BLaER1 (cell line): ENCODE data around the gene OSBPL5.

Experiments
- H3K27ac ChIP-seq: shearing (Covaris generic); formaldehyde crosslinking; 2 replicates; pipeline ENCODE4 v1.8.1; 2022
- H3K27me3 ChIP-seq: shearing (Covaris generic); formaldehyde crosslinking; 2 replicates; pipeline ENCODE4 v1.8.1; 2022
- H3K36me3 ChIP-seq: shearing (Covaris generic); formaldehyde crosslinking; 2 replicates; pipeline ENCODE4 v1.8.1; 2022
- H3K4me1 ChIP-seq: shearing (Covaris generic); formaldehyde crosslinking; 2 replicates; pipeline ENCODE4 v1.8.1; 2022
- H3K4me2 ChIP-seq: shearing (Covaris generic); formaldehyde crosslinking; 2 replicates; pipeline ENCODE4 v1.8.1; 2022
- H3K4me3 ChIP-seq: shearing (Covaris generic); formaldehyde crosslinking; 2 replicates; pipeline ENCODE4 v1.8.1; 2022
- H3K9ac ChIP-seq: shearing (Covaris generic); formaldehyde crosslinking; 2 replicates; pipeline ENCODE4 v1.8.1; 2022
- H3K9me3 ChIP-seq: shearing (Covaris generic); formaldehyde crosslinking; 2 replicates; pipeline ENCODE4 v1.8.1; 2022
- H4K20me1 ChIP-seq: shearing (Covaris generic); formaldehyde crosslinking; 2 replicates; pipeline ENCODE4 v1.8.1; 2022
- Cebpa-rat ChIP-seq: shearing (Covaris generic); IDR thresholded peaks from 2 replicates; pipeline ENCODE4 v1.8.1; 2022

OSBPL5 gene

GRCh38 chr11:3093281-3094191, 71.6 kb downstream of the OSBPL5 start:
- H3K36me3 ChIP-seq: peaks cover 69% of the 10 kb centered on the region
- TF ChIP-seq Cebpa-rat: no peak
- H4K20me1 ChIP-seq: peaks cover 17% of the 10 kb centered on the region; the same call in 1 of the 2 replicates

GRCh38 chr11:3092603-3093141, 72.4 kb downstream of the OSBPL5 start:
- peaks cover 69% of the 10 kb centered on the region for H3K36me3 ChIP-seq
- no peak overlapping the region for H3K4me3 ChIP-seq
- H3K27me3 ChIP-seq: no peaks in the 10 kb centered on the region
- H3K4me1 ChIP-seq: peaks cover 11% of the 10 kb centered on the region
- no peak overlapping the region for H3K27ac ChIP-seq
- H3K4me2 ChIP-seq: no peak overlapping the region
- no peak overlapping the region for H3K9ac ChIP-seq
- H3K9me3 ChIP-seq: no peaks in the 10 kb centered on the region
- H4K20me1 ChIP-seq: peaks cover 24% of the 10 kb centered on the region; the same call in 1 of the 2 replicates
- TF ChIP-seq Cebpa-rat: no peak

More at GRCh38 chr11:3093281-3094191, 71.6 kb downstream of the OSBPL5 start:
- Histone ChIP-seq H3K4me3 (no peak overlapping the region), H3K9me3 (no peaks in the 10 kb centered on the region), H3K27ac (no peak overlapping the region), H3K27me3 (no peaks in the 10 kb centered on the region), H3K4me2 (no peak overlapping the region), H3K9ac (no peak overlapping the region), H3K4me1 (peaks cover 3% of the 10 kb centered on the region; the same call in 1 of the 2 replicates)

GRCh38 chr11:3091846-3092602, 73.1 kb downstream of the OSBPL5 start:
- H3K27me3 ChIP-seq: no peaks in the 10 kb centered on the region
- no peak overlapping the region for H3K9ac ChIP-seq
- no peak overlapping the region for H3K4me3 ChIP-seq
- H3K4me2 ChIP-seq: no peak overlapping the region
- peaks cover 69% of the 10 kb centered on the region for H3K36me3 ChIP-seq
- no peak for TF ChIP-seq Cebpa-rat
- no peaks in the 10 kb centered on the region for H3K9me3 ChIP-seq
- H4K20me1 ChIP-seq: peaks cover 24% of the 10 kb centered on the region; the same call in 1 of the 2 replicates
- H3K27ac ChIP-seq: no peak overlapping the region
- peaks cover 11% of the 10 kb centered on the region for H3K4me1 ChIP-seq

- Histone ChIP-seq H3K9ac (no peak overlapping the region), H3K4me2 (no peak overlapping the region), H3K4me1 (peaks cover 11% of the 10 kb centered on the region), H3K27me3 (no peaks in the 10 kb centered on the region), H3K4me3 (no peak overlapping the region), H3K9me3 (no peaks in the 10 kb centered on the region), H3K27ac (no peak overlapping the region), H4K20me1 (peaks cover 24% of the 10 kb centered on the region; the same call in 1 of the 2 replicates), H3K36me3 (peaks cover 66% of the 10 kb centered on the region)
- no peak for TF ChIP-seq Cebpa-rat
Measured at GRCh38 chr11:3091081-3091845, 73.8 kb downstream of the OSBPL5 start.

- peaks cover 11% of the 10 kb centered on the region for H3K4me1 ChIP-seq
- peaks cover 56% of the 10 kb centered on the region for H3K36me3 ChIP-seq
- no peak for TF ChIP-seq Cebpa-rat
- no peak overlapping the region for H3K4me2 ChIP-seq
- H3K9me3 ChIP-seq: no peaks in the 10 kb centered on the region
- no peak overlapping the region for H3K9ac ChIP-seq
- no peak overlapping the region for H3K4me3 ChIP-seq
- H3K27ac ChIP-seq: no peak overlapping the region
- no peaks in the 10 kb centered on the region for H3K27me3 ChIP-seq
- peaks cover 24% of the 10 kb centered on the region; the same call in 1 of the 2 replicates for H4K20me1 ChIP-seq
Measured at GRCh38 chr11:3090096-3090901, 74.8 kb downstream of the OSBPL5 start.

- H4K20me1 ChIP-seq: peaks cover 24% of the 10 kb centered on the region; the same call in 1 of the 2 replicates
- no peaks in the 10 kb centered on the region for H3K27me3 ChIP-seq
- peaks cover 11% of the 10 kb centered on the region for H3K4me1 ChIP-seq
- H3K9me3 ChIP-seq: no peaks in the 10 kb centered on the region
- H3K9ac ChIP-seq: no peak overlapping the region
- no peak overlapping the region for H3K27ac ChIP-seq
- H3K4me2 ChIP-seq: no peak overlapping the region
- H3K4me3 ChIP-seq: no peak overlapping the region
- peaks cover 48% of the 10 kb centered on the region for H3K36me3 ChIP-seq
- no peak for TF ChIP-seq Cebpa-rat
Measured at GRCh38 chr11:3089236-3090061, 75.7 kb downstream of the OSBPL5 start.

- Histone ChIP-seq H3K4me2 (no peak overlapping the region), H3K27me3 (no peaks in the 10 kb centered on the region), H3K9me3 (no peaks in the 10 kb centered on the region), H3K27ac (no peak overlapping the region), H3K36me3 (peaks cover 42% of the 10 kb centered on the region; the same call in 1 of the 2 replicates), H4K20me1 (peaks cover 22% of the 10 kb centered on the region; the same call in 1 of the 2 replicates), H3K9ac (no peak overlapping the region), H3K4me3 (no peak overlapping the region), H3K4me1 (peaks cover 11% of the 10 kb centered on the region)
- no peak for TF ChIP-seq Cebpa-rat
Measured at GRCh38 chr11:3088806-3089205, 76.3 kb downstream of the OSBPL5 start.
